GM19324 (cell line): ENCODE data around the gene LGALS3.

Experiments used
- ATAC-seq: cut with Tn5 transposase; IDR thresholded peaks from one replicate; pipeline ENCODE4 v1.9.1; 2021; ENCODE audit warnings: mild to moderate bottlenecking, moderate library complexity; ENCODE audit not compliant: unreplicated experiment, low FRiP score

The LGALS3 gene

DNA sequence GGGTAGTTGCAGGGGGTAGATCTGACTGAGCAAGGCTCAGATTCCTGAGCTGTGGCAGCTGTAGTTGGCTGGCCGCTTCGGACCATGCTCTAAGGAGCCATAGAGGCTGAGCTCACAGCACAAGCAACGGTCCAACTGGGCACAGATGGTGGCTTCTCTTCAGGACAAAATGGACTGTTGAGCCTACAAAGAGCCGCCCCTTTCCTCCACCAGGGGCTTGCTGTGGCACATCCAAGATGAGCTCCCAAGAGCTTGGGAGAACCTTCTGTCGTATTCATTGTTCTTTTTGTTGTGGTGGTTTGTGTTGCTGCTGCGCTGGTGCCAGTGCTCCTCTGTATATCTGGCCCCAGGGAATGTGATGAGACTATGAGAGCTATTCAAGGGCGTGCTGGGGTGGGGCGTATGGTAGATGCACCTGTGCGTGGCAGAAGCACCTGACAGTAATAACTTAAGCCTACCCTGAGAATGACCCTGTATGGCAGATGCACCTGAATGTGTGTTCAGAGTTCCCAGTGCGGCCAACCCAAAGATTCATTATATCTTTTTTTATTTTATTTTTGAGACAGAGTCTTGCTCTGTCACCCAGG is 17.8 kb upstream of the LGALS3 start:
- ATAC-seq = no peak

- ATAC-seq = no peak
Measured at GRCh38 chr14:55114720-55115119, 14.3 kb upstream of the LGALS3 start.

DNA sequence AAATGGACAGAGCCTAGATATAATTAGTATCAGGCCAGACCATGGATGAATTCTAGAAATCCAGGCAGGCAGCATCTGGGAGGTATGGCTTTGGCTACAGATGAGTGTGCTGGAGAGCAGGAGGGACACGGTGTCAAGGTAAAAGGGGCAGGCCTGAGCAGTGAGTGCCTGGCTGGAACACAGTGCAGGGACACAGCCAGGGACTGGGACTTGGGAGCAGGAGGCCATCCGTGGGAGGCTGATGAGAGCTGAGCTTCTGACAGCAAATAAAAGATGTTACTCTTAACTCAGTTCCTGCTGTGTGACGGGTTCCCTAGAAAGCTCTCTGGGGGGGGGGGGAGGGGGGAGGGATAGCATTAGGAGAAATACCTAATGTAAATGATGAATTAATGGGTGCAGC is 13.6 kb upstream of the LGALS3 start:
- no peak for ATAC-seq

- ATAC-seq = no peak
Measured at GRCh38 chr14:55115861-55116245, 13.2 kb upstream of the LGALS3 start.

GRCh38 chr14:55116246-55117030 is 12.6 kb upstream of the LGALS3 start:
- no peak for ATAC-seq

GRCh38 chr14:55117803-55118441 is 11.1 kb upstream of the LGALS3 start:
- no peak for ATAC-seq

- ATAC-seq = no peak
Measured at GRCh38 chr14:55118761-55119160, 10.3 kb upstream of the LGALS3 start.

DNA sequence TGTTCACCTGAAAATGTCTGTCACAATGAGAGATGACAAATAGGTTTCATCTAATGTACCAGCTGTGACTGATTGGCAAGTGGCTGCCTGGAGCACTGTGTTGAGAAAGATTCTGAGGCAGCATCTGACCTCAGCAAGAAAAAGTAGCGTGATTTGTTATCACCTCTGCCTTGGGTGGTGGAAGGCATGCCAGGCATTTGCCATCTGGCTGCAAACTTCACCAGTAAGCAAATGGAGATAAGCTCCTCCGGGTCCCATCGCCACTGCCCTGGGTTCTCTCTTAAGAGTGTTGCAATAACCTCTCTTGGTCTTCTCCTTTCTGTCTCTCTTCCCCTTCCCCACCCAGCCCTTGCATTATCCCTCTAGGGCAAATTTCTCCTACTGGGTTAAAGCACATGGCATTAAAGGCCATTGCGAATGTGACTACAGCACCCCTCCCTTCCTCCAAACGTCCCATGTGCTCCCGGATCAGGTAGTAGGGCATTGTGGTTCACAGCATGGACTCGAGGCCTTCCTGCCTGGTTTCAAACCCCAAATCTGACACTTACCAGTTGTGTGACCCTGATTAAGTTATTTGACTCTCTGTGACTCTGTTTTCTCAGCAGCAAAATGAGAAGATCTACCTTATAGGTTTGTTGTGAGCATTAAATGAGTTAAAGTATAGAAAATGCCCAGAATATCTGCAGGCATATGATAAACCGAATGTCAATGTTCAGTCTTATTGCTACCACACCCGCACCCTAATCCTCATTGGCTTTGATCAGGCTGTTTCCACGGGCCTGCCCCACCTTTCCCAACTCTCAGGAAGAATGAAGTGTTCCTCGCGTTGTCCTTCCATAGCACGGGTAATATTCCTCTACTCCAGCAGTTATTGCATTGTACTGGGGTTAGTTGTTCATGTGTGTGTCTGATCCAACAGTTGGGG is 8.2 kb upstream of the LGALS3 start:
- no peak for ATAC-seq

- ATAC-seq = no peak
Measured at GRCh38 chr14:55121628-55122439, 7.2 kb upstream of the LGALS3 start.

GRCh38 chr14:55122440-55122986 is 6.5 kb upstream of the LGALS3 start:
- no peak for ATAC-seq

DNA sequence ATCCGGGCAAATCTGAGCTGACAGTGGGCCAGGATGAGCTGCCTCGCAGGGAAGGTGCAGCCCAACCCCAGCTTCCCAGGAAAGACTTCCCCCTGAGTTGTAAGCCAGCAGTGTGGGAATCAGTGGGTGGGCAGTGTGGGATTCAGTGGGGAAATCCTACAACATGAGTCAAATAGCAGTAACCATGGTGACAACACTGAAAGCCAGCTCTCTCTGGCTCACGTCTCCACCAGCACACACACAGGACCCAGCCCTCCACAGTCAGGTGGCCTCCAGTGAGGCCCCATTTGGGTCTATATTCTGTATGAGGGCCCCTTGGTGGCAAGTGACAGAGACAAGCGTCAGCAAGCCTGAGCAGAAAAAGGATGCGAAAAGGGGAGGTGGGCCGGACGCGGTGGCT is 6.0 kb upstream of the LGALS3 start:
- ATAC-seq = no peak

GRCh38 chr14:55123852-55124639 is 5.0 kb upstream of the LGALS3 start:
- no peak for ATAC-seq

DNA sequence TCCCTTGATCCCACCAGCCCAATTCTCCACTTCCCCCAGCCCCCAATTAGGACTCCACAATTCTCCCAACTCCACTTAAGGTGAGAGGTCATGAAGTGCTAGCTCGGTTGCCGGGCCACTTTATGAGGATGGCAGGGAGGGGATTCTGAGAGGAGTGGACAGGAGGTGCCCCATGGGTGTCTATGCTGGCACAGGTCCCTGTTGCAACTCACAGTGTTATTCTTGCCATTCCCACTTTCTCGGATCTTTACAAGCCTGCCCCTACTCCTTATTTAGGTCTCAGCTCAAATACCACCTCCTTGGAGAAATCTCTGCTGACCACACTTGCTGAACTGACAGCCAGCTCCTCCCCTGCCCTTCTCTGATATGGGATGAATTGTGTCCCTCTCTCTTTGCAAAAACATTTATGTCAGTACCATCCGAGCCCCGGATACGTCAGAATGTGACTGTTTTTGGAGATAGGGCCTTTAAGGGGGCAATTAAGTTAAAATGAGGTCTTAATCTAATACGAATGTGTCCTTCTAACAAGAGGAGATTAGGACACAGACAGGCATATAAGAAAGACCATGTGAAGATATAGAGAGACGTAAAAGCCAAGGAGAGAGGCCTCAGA is 4.2 kb upstream of the LGALS3 start:
- ATAC-seq = no peak

DNA sequence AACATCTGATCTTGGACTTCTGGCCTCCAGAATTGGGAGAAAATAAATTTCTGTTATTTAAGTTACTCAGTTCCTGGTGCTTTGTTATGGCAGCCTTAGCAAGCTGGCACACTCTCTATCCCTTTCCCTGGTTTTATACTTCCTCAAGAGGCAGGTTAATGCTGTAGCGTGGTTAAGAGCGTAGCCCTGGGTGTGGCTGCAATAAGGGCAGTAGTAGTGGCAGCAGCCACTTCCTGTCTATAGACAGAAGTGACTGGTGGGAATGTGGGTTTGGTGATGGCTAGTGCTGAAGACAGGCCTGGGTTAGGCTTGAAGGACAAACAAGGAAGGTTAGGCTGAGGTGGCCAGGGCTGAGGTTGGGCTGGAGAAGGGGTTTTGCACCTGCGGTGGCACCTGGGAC is 3.6 kb upstream of the LGALS3 start:
- no peak for ATAC-seq

GRCh38 chr14:55126034-55126433 is 3.0 kb upstream of the LGALS3 start:
- no peak for ATAC-seq

DNA sequence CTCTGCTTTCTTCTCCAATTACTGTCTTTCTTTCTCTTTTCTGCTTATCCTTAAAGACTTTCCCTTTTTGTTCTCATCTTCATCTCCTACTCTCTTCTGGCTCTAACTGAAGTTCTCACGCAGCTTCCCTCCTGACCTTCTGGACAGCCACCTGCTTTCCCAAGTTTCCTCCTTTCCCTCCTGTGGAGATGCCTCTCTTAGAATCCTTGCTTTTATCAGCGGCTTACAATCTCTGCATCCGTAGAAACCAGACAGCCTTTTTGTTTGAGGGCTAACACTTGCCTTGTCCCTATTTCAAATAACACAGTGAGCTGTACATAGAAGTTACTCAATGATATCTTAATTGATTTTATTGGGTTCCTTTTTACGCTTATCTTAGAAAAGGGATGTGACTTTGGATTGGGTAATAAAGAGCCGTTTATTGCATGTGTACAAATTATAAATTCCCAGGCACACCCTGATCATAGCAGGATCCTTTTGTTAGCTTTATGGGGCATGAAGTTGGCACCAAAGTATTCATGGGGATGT is 2.1 kb upstream of the LGALS3 start:
- no peak for ATAC-seq

DNA sequence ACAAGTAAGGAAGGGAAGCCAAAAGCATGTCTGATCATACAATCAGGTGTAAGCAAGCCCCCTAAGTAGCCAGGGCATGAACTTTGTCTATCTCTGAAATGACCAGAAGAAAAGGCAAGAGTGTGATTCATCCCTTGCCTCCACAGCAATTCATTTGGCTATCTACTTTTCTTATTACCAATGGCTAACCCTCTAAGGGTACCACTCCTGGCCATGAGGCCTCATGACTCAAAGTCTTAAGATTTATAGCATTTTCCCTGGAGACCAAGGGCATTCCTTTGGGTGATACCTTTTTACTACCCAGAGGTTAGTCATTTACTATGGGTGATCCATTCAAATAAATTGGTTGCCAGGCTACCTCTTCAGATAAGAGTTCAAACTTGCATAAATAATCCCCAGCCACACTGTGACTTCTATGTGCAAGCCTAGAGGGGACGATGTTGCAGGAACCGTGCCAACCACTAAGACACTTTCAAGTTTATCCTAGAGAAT is 1.5 kb upstream of the LGALS3 start:
- no peak for ATAC-seq
